Stimulated activated CD4-positive, alpha-beta T cell treated with anti-CD3 and anti-CD28 coated beads, TNF-alpha, amount 100 ng/mL, for 24 hours (primary cell): ENCODE data around the gene HBG1.
"Not testable (repeated sequence)": the region's sequence is repeated elsewhere in the genome, so short reads cannot be mapped to it uniquely, and the experiment has no call there.

Experiments used
- DNase-seq, 3 experiments: peaks; one replicate each; pipeline ENCODE4 v3.0.0-alpha.2; 2020; ENCODE audit warnings: low read depth in 3 of 3

Gene HBG1

DNA sequence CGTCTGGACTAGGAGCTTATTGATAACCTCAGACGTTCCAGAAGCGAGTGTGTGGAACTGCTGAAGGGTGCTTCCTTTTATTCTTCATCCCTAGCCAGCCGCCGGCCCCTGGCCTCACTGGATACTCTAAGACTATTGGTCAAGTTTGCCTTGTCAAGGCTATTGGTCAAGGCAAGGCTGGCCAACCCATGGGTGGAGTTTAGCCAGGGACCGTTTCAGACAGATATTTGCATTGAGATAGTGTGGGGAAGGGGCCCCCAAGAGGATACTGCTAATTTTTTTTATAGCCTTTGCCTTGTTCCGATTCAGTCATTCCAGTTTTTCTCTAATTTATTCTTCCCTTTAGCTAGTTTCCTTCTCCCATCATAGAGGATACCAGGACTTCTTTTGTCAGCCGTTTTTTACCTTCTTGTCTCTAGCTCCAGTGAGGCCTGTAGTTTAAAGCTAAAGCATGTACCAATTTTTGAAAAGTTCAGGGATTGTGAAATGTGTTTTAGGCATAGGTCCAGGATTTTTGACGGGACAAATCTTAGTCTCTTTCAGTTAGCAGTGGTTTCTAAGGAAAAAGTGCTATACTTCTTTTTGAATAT lies at the start of gene HBG1:
TSS of gene HBG1 (minus strand) at position 51 of the 590 bp plus-strand sequence. CDS start 53 bp downstream, outside the sequence.
- DNase-seq, result not testable (repeated sequence)

DNA sequence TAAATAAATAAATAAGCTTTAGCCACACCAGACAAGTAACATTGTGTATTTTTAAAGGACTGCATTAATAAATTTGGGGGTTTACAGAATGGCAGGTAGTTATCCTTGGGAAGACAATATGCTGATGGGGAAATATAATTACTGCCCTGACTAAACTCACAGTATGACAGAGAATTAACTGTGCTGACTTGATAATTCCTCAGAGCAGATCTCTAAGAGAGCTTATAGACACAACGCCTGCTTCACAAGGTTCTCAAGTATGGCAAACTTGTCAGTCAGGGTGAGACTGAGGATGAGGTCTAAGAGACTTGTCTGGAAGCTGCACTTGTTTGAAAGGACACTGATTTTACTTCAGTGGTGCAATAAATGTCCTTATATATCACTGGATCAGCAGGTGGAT lies 48.8 kb upstream of the HBG1 start:
- DNase-seq, result no peak

DNA sequence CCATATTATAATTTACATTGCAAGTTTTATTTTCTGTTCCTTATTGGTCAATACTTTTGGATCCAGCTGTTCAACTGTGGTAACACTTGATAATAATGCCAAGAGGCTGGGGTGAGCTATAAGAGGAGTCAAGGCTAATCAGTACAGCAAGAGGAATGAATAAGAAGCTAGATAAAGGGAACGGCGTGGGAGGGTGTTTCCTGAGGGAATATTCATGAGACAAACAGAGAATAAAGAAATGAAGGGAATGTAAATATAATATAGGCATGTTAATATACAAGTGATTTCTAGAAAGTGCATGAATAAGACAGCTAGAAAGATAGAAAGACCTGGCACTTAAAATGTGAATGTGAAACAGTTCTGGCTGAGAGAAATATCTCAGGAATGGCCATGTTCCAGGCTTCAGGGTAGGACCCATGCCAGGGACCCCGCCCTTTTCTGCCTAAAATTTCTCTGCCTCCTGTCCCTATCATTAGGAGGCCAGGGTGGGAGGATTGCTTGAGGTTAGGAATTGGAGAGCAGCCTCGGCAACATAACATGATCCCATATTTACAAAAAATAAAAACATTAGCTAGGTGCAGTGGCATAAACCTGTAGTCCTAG lies 48.2 kb upstream of the HBG1 start:
- no peak for DNase-seq

DNA sequence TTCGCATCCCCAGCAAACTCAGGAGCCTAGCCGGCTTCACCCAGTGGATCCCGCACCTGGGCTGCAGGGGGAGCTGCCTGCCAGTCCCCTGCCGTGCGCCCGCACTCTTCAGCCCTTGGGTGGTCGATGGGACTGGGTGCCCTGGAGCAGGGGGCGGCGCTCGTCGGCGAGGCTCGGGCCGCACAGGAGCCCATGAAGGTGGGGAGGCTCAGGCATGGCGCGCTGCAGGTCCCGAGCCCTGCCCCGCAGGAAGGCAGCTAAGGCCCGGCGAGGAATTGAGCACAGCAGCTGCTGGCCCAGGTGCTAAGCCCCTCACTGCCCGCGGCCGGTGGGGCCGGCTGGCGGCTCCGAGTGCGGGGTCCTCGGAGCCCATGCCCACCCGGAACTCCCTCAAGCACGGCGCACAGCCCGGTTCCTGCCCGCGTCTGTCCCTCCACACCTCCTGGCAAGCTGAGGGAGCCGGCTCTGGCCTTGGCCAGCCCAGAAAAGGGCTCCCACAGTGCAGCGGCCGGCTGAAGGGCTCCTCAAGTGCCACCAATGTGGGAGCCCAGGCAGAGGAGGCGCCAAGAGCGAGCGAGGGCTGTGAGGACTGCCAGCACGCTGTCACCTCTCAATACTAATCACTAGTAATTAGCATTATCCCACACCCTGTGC lies 44.8 kb upstream of the HBG1 start:
- DNase-seq, result not testable (repeated sequence)

DNA sequence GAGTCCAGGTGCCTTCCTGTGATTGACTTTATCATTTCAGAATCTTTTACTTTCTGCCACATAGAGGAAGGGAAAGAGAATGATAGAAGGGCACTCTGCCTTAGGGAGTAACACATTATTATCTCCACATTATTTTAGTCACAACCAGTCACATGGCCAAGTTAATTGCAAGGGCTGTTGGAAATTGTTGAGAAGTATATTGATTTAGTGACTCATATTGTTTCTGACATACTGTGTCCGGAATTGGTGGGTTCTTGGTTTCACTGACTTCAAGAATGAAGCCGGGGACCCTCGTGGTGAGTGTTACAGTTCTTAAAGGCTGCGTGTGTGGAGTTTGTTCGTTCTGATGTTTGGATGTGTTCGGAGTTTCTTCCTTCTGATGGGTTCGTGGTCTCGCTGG lies 43.4 kb upstream of the HBG1 start:
- no peak for DNase-seq

DNA sequence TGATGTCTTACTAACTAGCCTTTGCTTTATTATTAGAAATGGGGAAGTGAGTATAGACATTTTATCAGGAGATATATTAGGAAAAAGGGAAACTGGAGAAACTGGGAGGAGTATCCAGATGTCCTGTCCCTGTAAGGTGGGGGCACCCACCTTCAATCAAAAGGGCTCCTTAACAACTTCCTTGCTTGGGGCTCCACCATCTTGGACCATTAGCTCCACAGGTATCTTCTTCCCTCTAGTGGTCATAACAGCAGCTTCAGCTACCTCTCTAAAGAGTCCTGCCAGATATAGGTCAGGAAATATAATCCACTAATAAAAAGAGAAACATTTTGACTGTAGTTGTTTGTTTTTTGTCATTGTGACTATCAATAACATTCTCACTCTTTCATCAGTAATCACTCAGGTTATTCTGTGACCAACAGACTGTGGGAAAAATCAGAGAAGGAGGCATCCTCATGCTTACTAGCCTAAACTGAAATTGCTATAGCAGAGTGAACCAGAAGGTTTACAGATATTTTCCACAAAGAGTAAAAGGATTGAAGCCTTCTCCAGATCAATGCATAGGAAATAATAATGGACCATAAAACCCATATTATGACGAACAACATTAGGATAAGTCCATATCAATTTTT lies 41.7 kb upstream of the HBG1 start:
- DNase-seq, result no peak

DNA sequence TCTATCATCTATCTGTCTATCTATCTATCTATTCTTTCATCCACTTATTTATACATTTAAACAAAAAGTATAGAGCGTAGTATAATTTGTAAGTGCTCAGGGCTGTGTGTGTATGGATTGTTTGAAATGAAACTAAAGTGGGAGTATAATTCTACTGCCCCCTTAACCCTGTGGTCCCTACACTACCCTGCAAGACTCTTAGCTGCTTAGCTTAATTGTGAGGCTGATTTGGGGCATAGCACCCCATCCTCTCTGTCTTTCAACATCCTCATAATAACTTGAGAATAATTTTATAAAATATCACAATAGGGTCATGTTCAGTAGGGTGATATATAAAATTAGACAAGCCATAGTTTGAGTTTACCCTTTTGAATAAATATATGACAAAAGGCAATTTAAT lies 40.4 kb upstream of the HBG1 start:
- no peak for DNase-seq

DNA sequence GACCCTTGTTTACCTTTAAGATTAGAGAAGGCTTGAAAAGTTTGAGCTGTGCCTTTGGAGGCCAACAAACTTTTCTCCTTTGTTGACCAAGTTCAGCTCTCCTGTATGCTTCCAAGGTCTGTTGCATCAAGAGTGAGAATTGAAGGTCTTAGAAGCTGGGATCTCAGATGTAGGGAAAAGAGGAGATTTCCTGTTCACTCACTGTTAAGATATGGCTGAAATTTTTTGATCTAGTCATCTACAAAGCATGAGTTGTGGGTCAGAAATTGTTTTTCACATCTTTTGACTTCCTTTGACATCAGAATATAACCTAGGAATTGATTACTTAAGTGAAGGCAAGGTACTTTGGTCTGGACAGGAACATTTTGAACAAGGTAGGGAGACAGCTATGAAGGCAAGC lies 40.0 kb upstream of the HBG1 start:
- no peak for DNase-seq

DNA sequence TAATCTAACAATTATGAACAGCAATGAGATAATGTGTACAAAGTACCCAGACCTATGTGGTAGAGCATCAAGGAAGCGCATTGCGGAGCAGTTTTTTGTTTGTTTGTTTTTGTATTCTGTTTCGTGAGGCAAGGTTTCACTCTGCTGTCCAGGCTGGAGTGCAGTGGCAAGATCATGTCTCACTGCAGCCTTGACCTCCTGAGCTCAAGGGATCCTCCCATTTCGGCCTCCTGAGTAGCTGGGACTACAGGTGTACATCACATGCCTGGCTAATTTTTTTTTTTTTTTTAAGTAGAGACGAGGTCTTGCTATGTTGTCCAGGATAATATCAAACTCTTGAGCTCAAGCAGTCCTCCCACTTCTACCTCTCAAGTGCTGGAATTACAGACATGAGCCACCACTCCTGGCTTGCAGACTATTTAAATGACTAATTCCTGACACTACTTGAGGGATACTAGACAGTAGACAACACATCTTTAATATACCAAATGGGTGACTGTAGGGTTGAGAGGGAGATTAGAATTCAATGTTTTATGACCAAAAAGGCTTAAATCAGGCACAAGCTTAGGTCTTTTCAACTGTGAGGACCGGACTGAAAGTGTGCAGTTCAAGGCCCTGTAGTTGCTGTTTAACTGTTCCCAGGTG lies 39.4 kb upstream of the HBG1 start:
- no peak for DNase-seq

DNA sequence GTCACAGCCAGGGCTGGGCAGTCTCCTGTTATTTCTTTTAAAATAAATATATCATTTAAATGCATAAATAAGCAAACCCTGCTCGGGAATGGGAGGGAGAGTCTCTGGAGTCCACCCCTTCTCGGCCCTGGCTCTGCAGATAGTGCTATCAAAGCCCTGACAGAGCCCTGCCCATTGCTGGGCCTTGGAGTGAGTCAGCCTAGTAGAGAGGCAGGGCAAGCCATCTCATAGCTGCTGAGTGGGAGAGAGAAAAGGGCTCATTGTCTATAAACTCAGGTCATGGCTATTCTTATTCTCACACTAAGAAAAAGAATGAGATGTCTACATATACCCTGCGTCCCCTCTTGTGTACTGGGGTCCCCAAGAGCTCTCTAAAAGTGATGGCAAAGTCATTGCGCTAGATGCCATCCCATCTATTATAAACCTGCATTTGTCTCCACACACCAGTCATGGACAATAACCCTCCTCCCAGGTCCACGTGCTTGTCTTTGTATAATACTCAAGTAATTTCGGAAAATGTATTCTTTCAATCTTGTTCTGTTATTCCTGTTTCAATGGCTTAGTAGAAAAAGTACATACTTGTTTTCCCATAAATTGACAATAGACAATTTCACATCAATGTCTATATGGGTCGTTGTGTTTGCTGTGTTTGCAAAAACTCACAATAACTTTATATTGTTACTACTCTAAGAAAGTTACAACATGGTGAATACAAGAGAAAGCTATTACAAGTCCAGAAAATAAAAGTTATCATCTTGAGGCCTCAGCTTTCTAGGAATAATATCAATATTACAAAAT lies 38.6 kb upstream of the HBG1 start:
- DNase-seq, result no peak

DNA sequence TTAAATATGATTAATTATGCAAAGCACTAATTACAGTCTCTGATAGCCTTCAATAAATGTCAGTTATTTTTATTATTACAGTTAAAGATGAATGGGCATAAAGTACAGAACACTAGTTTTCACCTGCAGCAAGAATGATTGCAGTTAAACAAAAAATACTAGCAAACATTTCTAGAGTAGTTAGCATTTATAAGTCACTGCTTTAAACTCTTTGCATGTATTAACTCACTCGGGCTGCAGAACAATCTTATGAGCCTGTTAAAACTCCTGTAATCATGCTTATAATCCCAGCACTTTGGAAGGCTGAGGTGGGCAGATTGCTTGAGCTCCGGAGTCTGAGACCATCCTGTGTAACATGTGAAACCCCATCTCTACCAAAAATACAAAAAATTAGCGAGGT lies 37.2 kb upstream of the HBG1 start:
- no peak for DNase-seq

DNA sequence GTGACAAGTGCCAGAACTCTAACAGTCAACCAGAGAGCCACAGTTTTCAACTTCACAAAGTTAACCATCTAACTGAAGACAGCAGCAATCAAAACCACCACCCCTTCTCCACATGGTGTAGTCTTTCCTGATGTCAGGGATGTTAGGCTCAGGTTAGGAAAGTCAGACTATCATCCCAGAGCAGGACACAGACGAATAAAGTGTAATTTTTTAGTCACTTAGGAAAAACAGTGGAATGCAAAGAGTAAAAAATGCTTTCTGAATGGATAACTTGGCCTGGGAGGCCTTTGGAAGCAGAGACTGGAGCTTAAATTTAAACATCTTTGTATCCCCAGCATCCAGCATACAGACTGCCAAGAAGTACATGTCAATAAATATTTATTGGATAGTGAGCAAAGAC lies 36.7 kb upstream of the HBG1 start:
- no peak for DNase-seq

DNA sequence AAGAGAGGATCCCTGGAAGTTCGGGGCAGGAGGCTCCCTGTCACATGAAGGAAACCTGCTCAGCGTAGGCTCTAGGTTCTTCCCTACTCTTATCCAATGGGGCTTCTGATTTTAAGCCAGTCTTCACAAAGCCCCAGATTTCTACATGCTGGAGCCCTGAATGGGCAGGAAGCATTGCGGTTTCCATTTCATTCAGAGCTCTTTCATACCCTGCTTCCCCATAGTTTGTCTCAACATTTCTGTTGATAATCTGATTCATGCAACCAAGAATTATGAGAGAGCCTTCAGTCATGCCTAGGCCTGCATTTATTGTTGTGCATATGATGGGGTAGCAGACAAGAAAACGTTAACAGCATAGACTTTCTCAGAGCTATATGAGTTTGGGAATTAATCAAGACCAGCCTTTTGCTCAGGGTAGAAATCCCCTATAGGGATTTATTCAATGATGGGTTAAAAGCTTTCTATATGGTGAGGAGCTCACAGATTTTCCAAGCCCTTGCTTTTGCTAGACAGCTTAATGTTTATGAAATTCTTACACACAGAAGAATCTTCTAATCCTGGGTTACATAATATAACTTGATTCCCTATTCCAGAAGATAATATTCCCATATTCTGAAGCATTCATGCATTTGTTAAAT lies 36.2 kb upstream of the HBG1 start:
- DNase-seq, result no peak

DNA sequence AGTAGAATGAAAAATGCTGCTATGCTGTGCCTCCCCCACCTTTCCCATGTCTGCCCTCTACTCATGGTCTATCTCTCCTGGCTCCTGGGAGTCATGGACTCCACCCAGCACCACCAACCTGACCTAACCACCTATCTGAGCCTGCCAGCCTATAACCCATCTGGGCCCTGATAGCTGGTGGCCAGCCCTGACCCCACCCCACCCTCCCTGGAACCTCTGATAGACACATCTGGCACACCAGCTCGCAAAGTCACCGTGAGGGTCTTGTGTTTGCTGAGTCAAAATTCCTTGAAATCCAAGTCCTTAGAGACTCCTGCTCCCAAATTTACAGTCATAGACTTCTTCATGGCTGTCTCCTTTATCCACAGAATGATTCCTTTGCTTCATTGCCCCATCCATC lies 35.0 kb upstream of the HBG1 start:
- no peak for DNase-seq

DNA sequence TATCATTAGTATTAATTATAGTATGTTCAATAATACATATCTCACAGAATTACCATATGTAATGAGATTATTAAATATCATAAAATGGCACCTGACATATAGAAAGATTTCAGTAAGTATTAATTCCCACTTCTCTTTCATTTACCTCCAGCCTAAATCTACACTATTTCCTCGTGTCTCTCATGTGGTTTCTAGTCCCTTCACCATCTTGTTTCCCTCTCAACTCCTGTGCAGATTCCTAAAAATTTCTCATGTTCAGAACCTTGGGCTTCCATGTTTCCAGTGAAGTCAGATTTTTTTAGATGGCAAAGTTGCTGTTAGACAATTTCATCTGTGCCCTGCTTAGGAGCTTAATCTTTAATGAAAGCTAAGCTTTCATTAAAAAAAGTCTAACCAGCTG lies 34.2 kb upstream of the HBG1 start:
- no peak for DNase-seq

DNA sequence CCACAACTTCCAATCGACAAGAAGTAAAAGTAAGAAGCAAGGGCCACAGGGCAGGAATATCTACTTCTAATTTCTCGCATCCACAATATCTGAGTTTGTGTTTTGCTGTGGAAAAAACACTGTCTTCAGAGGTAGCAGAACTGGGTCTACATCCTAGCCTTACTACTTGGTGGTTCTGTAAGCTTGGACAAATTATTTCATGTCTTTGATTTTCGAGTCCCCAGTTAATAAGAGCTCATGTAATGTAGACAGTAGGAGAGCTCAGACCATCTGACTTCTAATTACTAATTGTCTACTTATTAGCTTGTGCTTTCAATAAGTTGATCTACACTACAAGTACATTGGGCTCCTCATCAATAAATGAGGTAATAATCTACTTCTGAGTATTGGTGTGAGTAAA lies 33.4 kb upstream of the HBG1 start:
- DNase-seq, result no peak

DNA sequence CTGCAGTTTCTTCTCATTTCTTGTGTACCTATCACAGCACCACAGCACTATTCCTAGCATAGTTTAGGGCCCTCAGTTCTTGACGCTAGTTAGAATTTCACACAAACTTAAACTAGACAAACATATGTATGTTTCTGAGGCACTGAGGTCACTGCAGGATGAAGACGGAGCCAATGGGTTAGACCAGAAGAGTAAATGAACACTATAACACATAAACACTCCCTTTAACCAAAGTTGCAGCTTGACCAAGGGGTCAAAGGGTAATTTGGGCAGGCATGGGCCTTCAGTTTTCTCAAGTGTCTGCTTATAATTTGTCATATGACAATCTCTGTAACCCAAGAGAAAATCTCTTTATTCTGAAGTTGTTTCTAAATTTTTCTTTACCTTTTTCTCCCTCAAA lies 33.0 kb upstream of the HBG1 start:
- no peak for DNase-seq

DNA sequence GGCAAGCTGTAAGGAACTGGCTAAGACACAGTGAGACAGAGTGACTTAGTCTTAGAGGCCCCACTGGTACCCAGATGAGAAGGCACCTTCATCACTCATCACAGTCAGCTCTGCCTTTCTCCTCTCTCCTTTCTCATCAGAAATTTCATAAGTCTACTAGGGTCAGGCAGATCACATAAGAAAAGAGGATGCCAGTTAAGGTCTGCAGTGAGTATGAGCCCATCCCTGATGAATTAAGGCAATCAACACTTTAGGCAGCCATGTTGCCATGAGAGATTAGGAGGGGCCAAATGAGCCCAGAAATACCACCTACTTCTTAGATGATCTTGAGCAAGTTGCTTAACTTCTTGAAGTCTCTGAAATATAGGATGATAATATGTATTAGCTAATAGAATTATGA lies 31.9 kb upstream of the HBG1 start:
- DNase-seq, result no peak

DNA sequence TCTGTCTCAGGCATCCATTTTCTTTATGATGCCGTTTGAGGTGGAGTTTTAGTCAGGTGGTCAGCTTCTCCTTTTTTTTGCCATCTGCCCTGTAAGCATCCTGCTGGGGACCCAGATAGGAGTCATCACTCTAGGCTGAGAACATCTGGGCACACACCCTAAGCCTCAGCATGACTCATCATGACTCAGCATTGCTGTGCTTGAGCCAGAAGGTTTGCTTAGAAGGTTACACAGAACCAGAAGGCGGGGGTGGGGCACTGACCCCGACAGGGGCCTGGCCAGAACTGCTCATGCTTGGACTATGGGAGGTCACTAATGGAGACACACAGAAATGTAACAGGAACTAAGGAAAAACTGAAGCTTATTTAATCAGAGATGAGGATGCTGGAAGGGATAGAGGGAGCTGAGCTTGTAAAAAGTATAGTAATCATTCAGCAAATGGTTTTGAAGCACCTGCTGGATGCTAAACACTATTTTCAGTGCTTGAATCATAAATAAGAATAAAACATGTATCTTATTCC lies 31.0 kb upstream of the HBG1 start:
- DNase-seq, result no peak

DNA sequence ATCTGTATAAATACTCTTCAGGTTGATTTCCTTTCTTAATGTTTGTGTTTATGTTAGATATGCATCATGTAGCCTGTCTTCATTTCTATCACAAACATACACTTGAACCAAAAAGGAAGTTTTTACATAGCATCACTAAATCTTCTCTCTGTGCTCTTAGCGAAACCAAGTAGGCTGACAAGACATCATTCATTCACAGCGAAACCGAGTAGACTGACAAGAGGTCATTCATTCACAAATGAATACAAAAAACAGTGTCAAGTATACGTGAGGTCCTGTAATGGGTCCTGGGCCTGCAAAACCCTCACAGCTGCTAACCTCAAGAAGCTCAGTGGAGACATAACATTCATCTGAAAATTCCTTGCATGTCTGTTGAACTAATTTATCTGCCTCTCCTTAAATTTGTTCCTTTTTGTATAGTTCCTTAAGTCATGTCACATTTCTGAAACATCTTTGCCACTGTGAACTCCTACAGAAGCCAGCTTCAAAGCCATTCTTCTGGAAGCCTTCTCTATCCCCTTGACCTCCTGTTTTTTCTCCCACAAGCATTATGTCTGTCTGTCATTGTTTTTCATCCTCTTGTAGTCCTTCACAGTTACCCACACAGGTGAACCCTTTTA lies 29.9 kb upstream of the HBG1 start:
- no peak for DNase-seq
